Measurements from ENCODE around the gene GARIN5A. TPM values are rescaled to one million over a fixed set of nuclear protein-coding genes. Genes with fewer than 3 reads are reported as not detected.
"Not testable (repeated sequence)": the region's sequence is repeated elsewhere in the genome, so short reads cannot be mapped to it uniquely, and the experiment has no call there.

Gene GARIN5A
- total RNA-seq, 1 experiment from 2014 or later, result 3.7 TPM

DNA sequence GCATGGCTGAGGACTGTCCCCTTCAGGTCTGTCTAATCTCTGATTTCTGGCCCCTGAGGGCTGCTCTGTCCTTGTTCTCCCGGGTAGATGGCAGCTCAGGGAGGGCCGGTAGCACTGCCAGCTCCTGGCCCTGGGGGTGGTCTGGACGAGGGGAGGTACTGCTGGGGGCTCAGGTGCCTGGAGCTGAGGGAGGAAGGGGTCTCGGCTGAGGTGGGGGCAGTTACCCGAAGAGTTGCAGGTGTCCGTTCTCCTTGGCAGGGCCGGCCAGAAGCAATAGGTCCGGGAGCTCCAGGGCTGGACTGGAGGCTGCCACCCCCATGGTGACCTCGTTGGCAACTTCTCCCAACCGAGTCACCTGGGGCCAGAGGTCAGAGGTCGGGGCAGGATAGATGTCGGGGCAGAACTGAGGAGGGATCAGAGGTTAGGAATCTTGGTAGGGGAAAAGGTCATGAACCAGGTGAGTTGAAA lies 1.5 kb downstream of the GARIN5A start:
- POLR2A ChIA-PET (ENCODE audit: unreplicated experiment), result no interaction called here
- Histone ChIP-seq H3K9me3 (ENCODE audit: insufficient read depth, low read depth) (no peaks in the 10 kb centered on the region), H3K79me2 (ENCODE audit: low read depth) (peaks cover 27% of the 10 kb centered on the region), H3K4me1 (replicated peaks; ENCODE audit: insufficient read depth) (peaks cover 8% of the 10 kb centered on the region), H3K9me2 (ENCODE audit: insufficient read depth) (no peaks in the 10 kb centered on the region), H3F3A (ENCODE audit: insufficient read depth, low read depth) (peaks cover 22% of the 10 kb centered on the region), H3K4me3 (no peak overlapping the region), H3K36me3 (ENCODE audit: low read depth) (no peaks in the 10 kb centered on the region), H4K20me1 (ENCODE audit: insufficient read depth) (peaks cover 27% of the 10 kb centered on the region), H3K27ac (no peak overlapping the region), H3K4me2 (no peak overlapping the region), H3K27me3 (ENCODE audit: insufficient read depth, low read depth) (peaks cover 1% of the 10 kb centered on the region), H2AFZ (no peak overlapping the region)
- DNase-seq, result no peak
- CTCF ChIA-PET, result no interaction called here
- intact Hi-C loops (cut with micrococcal nuclease; ENCODE audit: unreplicated experiment), result loop anchor here (5.0 kb wide), 1 partner anchor 108 kb away; the partner anchor contains the start of gene NAPSA
- BruUV-seq (replicated peaks), result no TSS peak
- TF ChIP-seq EZH2 (IDR thresholded peaks at IDR 0.05; ENCODE audit: low read depth), result no peak
- TF ChIP-seq, protein P1, sequence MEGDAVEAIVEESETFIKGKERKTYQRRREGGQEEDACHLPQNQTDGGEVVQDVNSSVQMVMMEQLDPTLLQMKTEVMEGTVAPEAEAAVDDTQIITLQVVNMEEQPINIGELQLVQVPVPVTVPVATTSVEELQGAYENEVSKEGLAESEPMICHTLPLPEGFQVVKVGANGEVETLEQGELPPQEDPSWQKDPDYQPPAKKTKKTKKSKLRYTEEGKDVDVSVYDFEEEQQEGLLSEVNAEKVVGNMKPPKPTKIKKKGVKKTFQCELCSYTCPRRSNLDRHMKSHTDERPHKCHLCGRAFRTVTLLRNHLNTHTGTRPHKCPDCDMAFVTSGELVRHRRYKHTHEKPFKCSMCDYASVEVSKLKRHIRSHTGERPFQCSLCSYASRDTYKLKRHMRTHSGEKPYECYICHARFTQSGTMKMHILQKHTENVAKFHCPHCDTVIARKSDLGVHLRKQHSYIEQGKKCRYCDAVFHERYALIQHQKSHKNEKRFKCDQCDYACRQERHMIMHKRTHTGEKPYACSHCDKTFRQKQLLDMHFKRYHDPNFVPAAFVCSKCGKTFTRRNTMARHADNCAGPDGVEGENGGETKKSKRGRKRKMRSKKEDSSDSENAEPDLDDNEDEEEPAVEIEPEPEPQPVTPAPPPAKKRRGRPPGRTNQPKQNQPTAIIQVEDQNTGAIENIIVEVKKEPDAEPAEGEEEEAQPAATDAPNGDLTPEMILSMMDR (conservative IDR thresholded peaks at IDR 0.05), result no peak

DNA sequence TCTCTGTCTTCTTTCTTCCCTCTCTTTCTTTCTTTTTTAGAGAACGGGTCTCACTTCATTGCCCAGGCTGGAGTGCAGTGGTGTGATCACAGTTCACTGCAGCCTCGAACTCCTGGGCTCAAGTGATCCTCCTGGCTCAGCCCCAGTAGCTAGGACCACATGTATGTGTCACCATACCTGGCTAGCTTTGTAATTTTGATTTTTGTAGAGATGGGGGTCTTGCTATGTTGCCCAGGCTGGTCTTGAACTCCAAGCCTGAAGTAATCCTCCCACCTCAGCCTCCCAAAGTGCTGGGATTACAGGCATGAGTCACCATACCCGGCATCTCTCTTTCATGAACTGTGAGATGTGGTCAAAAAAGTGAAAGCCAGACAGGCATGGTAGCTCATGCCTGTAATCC lies 3.3 kb downstream of the GARIN5A start:
- H3K9me2 ChIP-seq (ENCODE audit: insufficient read depth); H3K9me3 ChIP-seq (ENCODE audit: insufficient read depth, low read depth); H3K4me1 ChIP-seq (replicated peaks; ENCODE audit: insufficient read depth); POLR2A ChIA-PET (ENCODE audit: unreplicated experiment); H3K36me3 ChIP-seq (ENCODE audit: low read depth); BruUV-seq (replicated peaks); H3K27ac ChIP-seq; DNase-seq; H3K4me2 ChIP-seq; intact Hi-C loops (cut with micrococcal nuclease; ENCODE audit: unreplicated experiment); H2AFZ ChIP-seq; CTCF ChIA-PET; H3K4me3 ChIP-seq: not testable (repeated sequence)
- peaks cover 14% of the 10 kb centered on the region for H3K79me2 ChIP-seq (ENCODE audit: low read depth)
- H3F3A ChIP-seq (ENCODE audit: insufficient read depth, low read depth), result peaks cover 22% of the 10 kb centered on the region
- H4K20me1 ChIP-seq (ENCODE audit: insufficient read depth), result peaks cover 14% of the 10 kb centered on the region
- H3K27me3 ChIP-seq (ENCODE audit: insufficient read depth, low read depth), result peaks cover 19% of the 10 kb centered on the region

DNA sequence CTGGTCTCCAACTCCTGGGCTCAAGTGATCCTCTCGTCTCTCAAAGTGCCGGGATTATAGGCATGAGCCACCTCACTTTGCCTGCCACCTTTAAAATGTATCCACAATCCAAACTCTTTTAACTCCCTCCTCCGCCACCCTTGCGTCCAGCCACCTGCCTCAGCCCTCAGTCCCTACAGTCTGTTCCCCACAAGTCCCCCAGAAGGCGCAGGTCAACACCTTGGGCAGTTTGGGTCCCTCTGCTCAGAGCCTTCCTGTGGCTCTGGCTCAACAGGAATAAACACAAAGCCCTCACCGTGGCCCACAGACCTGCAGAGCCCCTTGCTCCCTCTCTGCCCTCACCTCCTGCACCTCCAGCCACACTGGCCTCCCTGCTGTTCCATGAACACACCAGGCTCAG lies 7.8 kb downstream of the GARIN5A start:
- Histone ChIP-seq H3F3A (ENCODE audit: insufficient read depth, low read depth) (peaks cover 19% of the 10 kb centered on the region), H3K79me2 (ENCODE audit: low read depth) (no peaks in the 10 kb centered on the region), H3K36me3 (ENCODE audit: low read depth) (no peaks in the 10 kb centered on the region), H2AFZ (no peak overlapping the region), H3K27me3 (ENCODE audit: insufficient read depth, low read depth) (peaks cover 25% of the 10 kb centered on the region), H3K9me3 (ENCODE audit: insufficient read depth, low read depth) (no peaks in the 10 kb centered on the region), H3K27ac (no peak overlapping the region), H4K20me1 (ENCODE audit: insufficient read depth) (no peaks in the 10 kb centered on the region), H3K4me3 (no peak overlapping the region), H3K4me1 (replicated peaks; ENCODE audit: insufficient read depth) (no peaks in the 10 kb centered on the region), H3K4me2 (no peak overlapping the region), H3K9me2 (ENCODE audit: insufficient read depth) (no peaks in the 10 kb centered on the region)
- intact Hi-C loops (cut with micrococcal nuclease; ENCODE audit: unreplicated experiment), result no loop called here
- TF ChIP-seq, protein P1 (conservative IDR thresholded peaks at IDR 0.05), result no peak
- TF ChIP-seq EZH2 (IDR thresholded peaks at IDR 0.05; ENCODE audit: low read depth), result no peak
- POLR2A ChIA-PET (ENCODE audit: unreplicated experiment), result interaction anchor here (0.7 kb wide), 1 partner anchor 18 kb away, joined by 4 read pairs; no protein-coding TSS in a partner anchor
- CTCF ChIA-PET, result no interaction called here
- DNase-seq, result no peak
- BruUV-seq (replicated peaks), result no TSS peak

DNA sequence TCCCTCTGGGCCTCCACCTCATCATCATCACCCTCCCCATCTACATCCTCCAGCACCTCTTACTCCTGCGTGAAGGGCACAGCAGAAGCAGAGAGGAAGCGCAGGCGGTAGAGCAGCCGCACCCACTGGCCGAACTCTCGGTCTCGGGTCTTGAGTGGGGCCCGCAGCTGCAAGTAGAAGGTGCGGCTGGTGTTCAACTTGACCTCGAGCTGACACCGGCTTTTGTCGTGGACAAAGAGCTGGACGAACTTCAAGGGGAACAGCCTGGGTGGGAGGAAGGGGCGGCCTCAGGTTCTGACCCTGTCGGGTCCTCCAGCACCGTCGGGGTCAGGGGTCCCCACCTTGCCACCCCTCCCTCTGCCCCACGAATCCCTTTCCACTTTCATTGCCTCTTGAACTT lies 9.1 kb downstream of the GARIN5A start:
- TF ChIP-seq, protein P1 (conservative IDR thresholded peaks at IDR 0.05), result no peak
- no peak for TF ChIP-seq EZH2 (IDR thresholded peaks at IDR 0.05; ENCODE audit: low read depth)
- Histone ChIP-seq H3K27me3 (ENCODE audit: insufficient read depth, low read depth) (peaks cover 25% of the 10 kb centered on the region), H3K79me2 (ENCODE audit: low read depth) (no peaks in the 10 kb centered on the region), H3K27ac (no peak overlapping the region), H3K4me3 (no peak overlapping the region), H3F3A (ENCODE audit: insufficient read depth, low read depth) (peaks cover 12% of the 10 kb centered on the region), H2AFZ (no peak overlapping the region), H3K9me2 (ENCODE audit: insufficient read depth) (no peaks in the 10 kb centered on the region), H4K20me1 (ENCODE audit: insufficient read depth) (no peaks in the 10 kb centered on the region), H3K4me2 (no peak overlapping the region), H3K9me3 (ENCODE audit: insufficient read depth, low read depth) (no peaks in the 10 kb centered on the region), H3K4me1 (replicated peaks; ENCODE audit: insufficient read depth) (no peaks in the 10 kb centered on the region), H3K36me3 (ENCODE audit: low read depth) (no peaks in the 10 kb centered on the region)
- BruUV-seq (replicated peaks), result no TSS peak
- CTCF ChIA-PET, result no interaction called here
- DNase-seq, result no peak
- POLR2A ChIA-PET (ENCODE audit: unreplicated experiment), result no interaction called here
- intact Hi-C loops (cut with micrococcal nuclease; ENCODE audit: unreplicated experiment), result no loop called here

All from PC-9 (cell line).